Measurements from ENCODE around the gene NPC2.

NPC2 gene

GRCh38 chr14:74533576-74533975, 40.5 kb upstream of the NPC2 start:
- DNase-seq (ENCODE audit: low read depth) = no peak
- H3K4me3 ChIP-seq (ENCODE audit: low read depth, low read length) = no peak overlapping the region
- no peak for TF ChIP-seq CTCF (conservative IDR thresholded peaks at IDR 0.05; ENCODE audit: low read depth, low read length)

- DNase-seq (ENCODE audit: low read depth) = no peak
- H3K4me3 ChIP-seq (ENCODE audit: low read depth, low read length) = no peak overlapping the region
- no peak for TF ChIP-seq CTCF (conservative IDR thresholded peaks at IDR 0.05; ENCODE audit: low read depth, low read length)
Measured at GRCh38 chr14:74532246-74532645, 39.1 kb upstream of the NPC2 start.

- H3K4me3 ChIP-seq (ENCODE audit: low read depth, low read length) = no peak overlapping the region
- TF ChIP-seq CTCF (conservative IDR thresholded peaks at IDR 0.05; ENCODE audit: low read depth, low read length) = peak; percentile 36
- peak; percentile 61 for DNase-seq (ENCODE audit: low read depth)
Measured at GRCh38 chr14:74531467-74531866, 38.4 kb upstream of the NPC2 start.

- TF ChIP-seq CTCF (conservative IDR thresholded peaks at IDR 0.05; ENCODE audit: low read depth, low read length) = no peak
- DNase-seq (ENCODE audit: low read depth) = no peak
Measured at GRCh38 chr14:74531006-74531405, 37.9 kb upstream of the NPC2 start.

GRCh38 chr14:74528886-74529285, 35.8 kb upstream of the NPC2 start:
- no peak for TF ChIP-seq CTCF (conservative IDR thresholded peaks at IDR 0.05; ENCODE audit: low read depth, low read length)
- no peak for DNase-seq (ENCODE audit: low read depth)
- no peak overlapping the region for H3K4me3 ChIP-seq (ENCODE audit: low read depth, low read length)

More at GRCh38 chr14:74531006-74531405, 37.9 kb upstream of the NPC2 start:
- H3K4me3 ChIP-seq (ENCODE audit: low read depth, low read length) = no peak overlapping the region

- H3K4me3 ChIP-seq (ENCODE audit: low read depth, low read length) = no peak overlapping the region
- no peak for DNase-seq (ENCODE audit: low read depth)
- TF ChIP-seq CTCF (conservative IDR thresholded peaks at IDR 0.05; ENCODE audit: low read depth, low read length) = no peak
Measured at GRCh38 chr14:74528406-74528805, 35.3 kb upstream of the NPC2 start.

GRCh38 chr14:74527736-74528280, 34.7 kb upstream of the NPC2 start:
- no peak overlapping the region for H3K4me3 ChIP-seq (ENCODE audit: low read depth, low read length)
- TF ChIP-seq CTCF (conservative IDR thresholded peaks at IDR 0.05; ENCODE audit: low read depth, low read length) = no peak
- DNase-seq (ENCODE audit: low read depth) = no peak
